Germinal center (tissue), 1 donor: ENCODE results near the gene DLG5.

Source experiments
- DNase-seq: peaks from one replicate; pipeline ENCODE4 v3.0.0; 2012; ENCODE audit warnings: mixed read lengths, low spot score

DLG5 gene

GRCh38 chr10:77819210-77820112, 107.1 kb downstream of the DLG5 start:
- no peak for DNase-seq

GRCh38 chr10:77818378-77818777, 108.2 kb downstream of the DLG5 start:
- DNase-seq = no peak

GRCh38 chr10:77817541-77817940, 109.0 kb downstream of the DLG5 start:
- DNase-seq = no peak

- DNase-seq = no peak
Observed at GRCh38 chr10:77816311-77816710, 110.2 kb downstream of the DLG5 start.

- DNase-seq = no peak
Observed at GRCh38 chr10:77812741-77813140, 113.8 kb downstream of the DLG5 start.

GRCh38 chr10:77811831-77812430, 114.6 kb downstream of the DLG5 start:
- DNase-seq = no peak

- no peak for DNase-seq
Observed at GRCh38 chr10:77810446-77811335, 115.9 kb downstream of the DLG5 start.

GRCh38 chr10:77809336-77809735, 117.2 kb downstream of the DLG5 start:
- no peak for DNase-seq

GRCh38 chr10:77807706-77808105, 118.8 kb downstream of the DLG5 start:
- no peak for DNase-seq

GRCh38 chr10:77806511-77807157, 119.9 kb downstream of the DLG5 start:
- DNase-seq = no peak

GRCh38 chr10:77805676-77806075, 120.9 kb downstream of the DLG5 start:
- DNase-seq = no peak

- DNase-seq = no peak
Observed at GRCh38 chr10:77804371-77804770, 122.2 kb downstream of the DLG5 start.

GRCh38 chr10:77801474-77802161, 124.9 kb downstream of the DLG5 start:
- DNase-seq = no peak

GRCh38 chr10:77800738-77801266, 125.8 kb downstream of the DLG5 start:
- no peak for DNase-seq

GRCh38 chr10:77800320-77800719, 126.2 kb downstream of the DLG5 start:
- DNase-seq = no peak

- DNase-seq = no peak
Observed at GRCh38 chr10:77799352-77799751, 127.2 kb downstream of the DLG5 start.

- DNase-seq = no peak
Observed at GRCh38 chr10:77798940-77799339, 127.6 kb downstream of the DLG5 start.

- DNase-seq = no peak
Observed at GRCh38 chr10:77796311-77796915, 130.1 kb downstream of the DLG5 start.

- DNase-seq = no peak
Observed at GRCh38 chr10:77795426-77796055, 131.0 kb downstream of the DLG5 start.
